Kidney (tissue), 14 donors: ENCODE data around the gene FOS. TPM values are rescaled to one million over a fixed set of nuclear protein-coding genes. Genes with fewer than 3 reads are reported as not detected.

Experiments
- DNase-seq, 5 donors: peaks; one replicate each; pipeline ENCODE4 v3.0.0-alpha.2; 2013 to 2020
- FAIRE-seq: peaks from 2 replicates; lab custom pipeline; 2012; peaks lifted over from hg19 to GRCh38; lab: Jason Lieb, UNC
- H3K27ac ChIP-seq, 2 donors: one replicate each; pipeline ENCODE4 v1.7.0; 2013; ENCODE audit warnings: low read depth in 2 of 2, low read length in 2 of 2, inconsistent platforms in 1 of 2
- H3K27me3 ChIP-seq: one replicate; pipeline ENCODE4 v1.7.1; 2013; ENCODE audit warnings: low read length, inconsistent platforms; ENCODE audit not compliant: control insufficient read depth, insufficient read depth
- H3K36me3 ChIP-seq, 3 donors: one replicate each; pipeline versions ENCODE4 v1.7.0 to v1.7.1; 2013; ENCODE audit warnings: low read length in 3 of 3, control low read depth in 1 of 3, inconsistent platforms in 1 of 3; ENCODE audit not compliant: insufficient read depth in 3 of 3, control insufficient read depth in 2 of 3
- H3K4me1 ChIP-seq, 3 donors: one replicate each; pipeline versions ENCODE4 v1.7.0 to v1.7.1; 2013; ENCODE audit warnings: low read length in 3 of 3, inconsistent platforms in 1 of 3, low read depth in 1 of 3; ENCODE audit not compliant: control insufficient read depth in 2 of 3, insufficient read depth in 2 of 3
- H3K4me3 ChIP-seq, 3 donors: one replicate each; pipeline versions ENCODE4 v1.7.0 to v1.8.1; 2013; ENCODE audit warnings: low read length in 3 of 3, control low read depth in 1 of 3, inconsistent platforms in 1 of 3
- H3K9ac ChIP-seq, 3 donors: one replicate each; pipeline versions ENCODE4 v1.7.0 to v1.7.1; 2013; ENCODE audit warnings: low read length in 3 of 3, control low read depth in 1 of 3, inconsistent platforms in 1 of 3
- H3K9me3 ChIP-seq, 3 donors: one replicate each; pipeline versions ENCODE4 v1.7.0 to v1.7.1; 2013; ENCODE audit warnings: low read length in 3 of 3, control low read depth in 1 of 3, inconsistent platforms in 1 of 3; ENCODE audit not compliant: control insufficient read depth in 2 of 3, insufficient read depth in 1 of 3
- CTCF ChIP-seq: IDR thresholded peaks from 3 replicates; pipeline ENCODE4 v1.5.1; 2012; ENCODE audit warnings: mild to moderate bottlenecking, moderate library complexity, borderline replicate concordance; ENCODE audit not compliant: insufficient read depth; ENCODE audit errors: extremely low read depth
- intact Hi-C: fragments of 100-400 bp; cut with DNase I; formaldehyde crosslinking; loops from one replicate; pipeline ENCODE4 v1.11.1; 2022
- polyA plus RNA-seq: library from polyadenylated mRNA; stranded (reverse); fragments of 350-450 nt; fragmentation: Illumina TruSeq; extraction: RNeasy Lipid Tissue Mini Kit (QIAGEN cat#74804); gene quantifications from one replicate; pipeline ENCODE4 v1.2.3, GENCODE V29; 2014; ENCODE audit warnings: low read depth, low replicate concordance; ENCODE audit not compliant: insufficient read depth
- total RNA-seq: library from RNA; stranded (reverse); fragmentation: NEBNext Ultra II Directional; extraction: Animal tissue kit (Norgen Biotek cat#: 25700); gene quantifications from one replicate; pipeline ENCODE4 v1.2.1, GENCODE V29; 2021
- donor health status: control.
- donor health status: control.
- donor health status: control.
- donor health status: control.
- donor health status: control.
- donor health status: DM: yes; HTN: yes; CAD: no.
- donor health status: Normal renal cell carcinoma (clear cell type).

Gene FOS
- total and polyA plus RNA-seq, 2 donors from 2014 or later, result 116 to 193 TPM

- DNase-seq, result no peak
- no peak for FAIRE-seq
- Histone ChIP-seq H3K27me3 (no peaks in the 10 kb centered on the region), H3K4me3 (no peak overlapping the region), H3K9ac (no peak overlapping the region), H3K4me1 (peaks cover 3 to 18% (median 11%) of the 10 kb centered on the region in 3 donors), H3K36me3 (no peaks in the 10 kb centered on the region), H3K9me3 (no peaks in the 10 kb centered on the region), H3K27ac (peak overlapping the region in 1 of 2 donors; percentile 43)
- TF ChIP-seq CTCF, result no peak
- intact Hi-C loops, result no loop called here
Measured at GRCh38 chr14:75249958-75250336, 28.7 kb upstream of the FOS start.

DNA sequence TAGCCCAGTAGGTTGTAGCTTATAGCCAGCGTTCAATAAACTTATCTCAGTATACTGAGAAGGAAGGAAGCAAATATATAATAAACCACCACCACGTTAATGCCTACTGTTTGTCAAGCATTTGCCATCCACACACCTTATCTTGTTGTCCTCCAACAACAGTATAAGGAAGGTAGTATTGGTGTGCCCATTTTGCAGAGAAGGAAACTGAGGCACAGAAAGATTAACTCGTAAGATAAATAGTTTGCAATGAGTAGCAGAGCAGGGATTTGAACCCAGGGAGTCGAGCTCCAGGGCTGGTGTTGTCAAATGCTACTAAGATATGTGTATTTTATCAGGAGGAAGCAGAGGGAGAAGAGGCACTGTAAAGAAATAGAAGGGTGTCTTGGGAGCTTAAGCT lies 27.8 kb upstream of the FOS start:
- H3K27ac ChIP-seq, result no peak overlapping the region
- TF ChIP-seq CTCF, result no peak
- H3K9ac ChIP-seq, result no peak overlapping the region

DNA sequence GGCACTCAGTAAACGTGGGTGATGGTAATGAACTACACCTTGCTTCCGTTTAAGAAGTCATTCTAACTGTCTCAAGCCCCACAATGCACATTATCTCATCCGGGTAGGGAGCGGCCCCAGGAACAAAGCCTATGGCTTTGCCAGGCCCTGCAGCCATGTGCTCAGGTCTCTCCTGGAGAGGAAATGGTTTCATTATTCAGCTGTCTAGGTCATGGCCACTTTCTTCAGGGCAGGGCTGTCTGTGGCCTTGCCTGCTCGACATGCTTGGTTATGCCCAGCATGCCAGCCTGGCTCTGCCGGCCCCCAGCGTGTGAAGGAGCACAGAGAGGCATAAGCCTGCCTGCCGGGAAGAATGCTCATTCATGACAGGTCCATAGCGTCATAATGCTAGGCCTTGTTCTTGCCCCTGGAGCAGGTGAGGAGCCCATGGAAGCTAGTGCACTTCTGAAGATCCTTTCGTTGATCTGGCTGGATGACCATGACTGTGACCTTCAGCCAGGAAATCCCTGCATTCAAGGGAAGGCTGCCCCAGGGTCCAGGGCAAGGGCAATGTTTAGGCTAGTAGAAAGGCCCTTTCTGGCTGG lies 26.3 kb upstream of the FOS start:
- Histone ChIP-seq H3K27ac (peak overlapping the region; percentile 40 to 67), H3K9ac (no peak overlapping the region)
- no peak for FAIRE-seq

More for the DNA sequence above, 27.8 kb upstream of the FOS start:
- Histone ChIP-seq H3K36me3 (no peaks in the 10 kb centered on the region), H3K4me3 (no peak overlapping the region), H3K4me1 (peaks cover 5 to 20% (median 13%) of the 10 kb centered on the region in 3 donors), H3K27me3 (no peaks in the 10 kb centered on the region), H3K9me3 (no peaks in the 10 kb centered on the region)
- no peak for FAIRE-seq
- no peak for DNase-seq
- intact Hi-C loops, result no loop called here

More for the DNA sequence above, 26.3 kb upstream of the FOS start:
- no peak for TF ChIP-seq CTCF
- no peaks in the 10 kb centered on the region for H3K9me3 ChIP-seq
- intact Hi-C loops, result no loop called here
- peaks cover 5 to 20% (median 13%) of the 10 kb centered on the region in 3 donors for H3K4me1 ChIP-seq
- H3K36me3 ChIP-seq, result no peaks in the 10 kb centered on the region
- no peaks in the 10 kb centered on the region for H3K27me3 ChIP-seq
- no peak overlapping the region for H3K4me3 ChIP-seq
- DNase-seq, result peak in 1 of 5 donors; percentile 82
